ENCODE data around the gene FNBP1L. TPM values are rescaled to one million over a fixed set of nuclear protein-coding genes. Genes with fewer than 3 reads are reported as not detected.
A peak's percentile ranks its signal among the peaks of the same experiment; 100 is the strongest.

Gene FNBP1L
- 0.05 TPM for polyA plus RNA-seq (2012; ENCODE audit: low read depth, missing spikeins)

DNA sequence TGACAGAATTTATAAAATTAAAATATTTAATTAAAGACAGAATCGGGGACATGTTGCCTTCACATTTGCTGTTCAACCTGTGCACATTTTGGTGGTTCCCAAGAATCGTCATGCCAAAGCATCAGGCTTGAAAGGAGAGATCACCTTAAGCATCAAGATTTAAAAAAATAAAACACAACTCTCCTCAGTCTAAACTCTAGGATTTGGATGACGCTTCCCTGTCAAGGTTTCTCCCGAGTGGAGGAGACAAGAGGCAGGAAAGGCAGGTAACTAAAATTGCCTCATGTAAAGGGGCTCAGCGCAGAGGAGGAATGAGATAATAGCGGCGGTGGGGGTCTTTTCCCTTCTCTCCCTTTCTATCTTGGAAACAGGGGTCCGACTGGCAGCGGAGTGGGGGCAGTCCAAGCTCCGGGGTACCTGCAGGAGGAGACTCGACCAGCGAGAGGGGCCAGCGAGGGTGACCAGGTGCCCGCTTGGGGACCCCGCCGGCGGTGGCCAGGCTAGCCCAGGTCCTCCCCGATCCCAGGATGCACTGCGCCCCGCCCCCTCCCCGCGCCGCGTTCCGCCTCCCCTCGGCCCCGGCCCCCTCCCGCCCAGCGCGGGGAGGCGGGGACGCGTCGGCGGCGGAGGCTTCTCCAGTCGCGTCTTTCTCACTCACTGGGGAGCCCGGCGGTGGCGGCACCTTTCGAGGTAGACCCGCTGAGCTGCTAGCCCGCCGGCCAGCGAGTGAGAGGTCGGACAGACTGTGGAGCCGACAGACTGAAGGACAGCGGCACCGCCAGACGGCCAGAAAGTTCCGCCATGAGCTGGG is at the start of gene FNBP1L:
Gene FNBP1L (plus strand): TSS at position 638 of the 811 bp plus-strand sequence. CDS start 164 bp downstream, at position 802.
- FAIRE-seq (peak; percentile 43), DNase-seq (ENCODE audit: insufficient read length, low spot score) (peak; percentile 48)
- TF ChIP-seq PAX5 (IDR thresholded peaks at IDR 0.05; ENCODE audit: insufficient read depth, low read length, severe bottlenecking), result no peak
- no peak for TF ChIP-seq SPI1 (IDR thresholded peaks at IDR 0.05; ENCODE audit: low read depth, low read length)
- no peak for TF ChIP-seq POLR2A (IDR thresholded peaks at IDR 0.05; ENCODE audit: low read depth, low read length)
- TF ChIP-seq POLR2AphosphoS5 (IDR thresholded peaks at IDR 0.05; ENCODE audit: low read depth, low read length), result no peak
- TF ChIP-seq POU2F2 (IDR thresholded peaks at IDR 0.05; ENCODE audit: low read depth, low read length), result no peak
- TF ChIP-seq TAF1 (IDR thresholded peaks at IDR 0.05; ENCODE audit: low read depth, low read length), result no peak

DNA sequence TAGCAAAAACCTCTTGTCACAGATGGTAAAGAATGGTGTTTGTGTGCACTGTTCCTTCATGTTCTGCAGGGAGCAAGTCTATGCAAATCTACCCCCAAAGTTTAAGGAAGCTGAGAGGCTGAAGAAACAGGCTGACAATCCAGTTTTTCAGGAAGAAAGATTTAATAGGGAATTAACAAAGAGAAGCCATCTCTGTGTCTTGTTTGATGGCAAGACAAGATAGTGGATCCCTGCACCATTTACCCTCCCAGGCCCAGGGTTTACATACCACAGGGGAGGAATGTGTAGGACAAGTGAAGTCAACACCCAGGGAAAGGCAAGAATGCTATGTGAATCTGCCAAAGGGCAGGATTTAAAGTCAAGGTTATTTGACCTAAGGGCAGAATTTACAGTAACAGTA is 48.1 kb upstream of the FNBP1L start:
- DNase-seq (ENCODE audit: insufficient read length, low spot score), result no peak
- no peak for TF ChIP-seq TAF1 (IDR thresholded peaks at IDR 0.05; ENCODE audit: low read depth, low read length)
- TF ChIP-seq PAX5 (IDR thresholded peaks at IDR 0.05; ENCODE audit: insufficient read depth, low read length, severe bottlenecking), result no peak
- no peak for TF ChIP-seq SPI1 (IDR thresholded peaks at IDR 0.05; ENCODE audit: low read depth, low read length)
- TF ChIP-seq POLR2A (IDR thresholded peaks at IDR 0.05; ENCODE audit: low read depth, low read length), result no peak
- FAIRE-seq, result no peak

DNA sequence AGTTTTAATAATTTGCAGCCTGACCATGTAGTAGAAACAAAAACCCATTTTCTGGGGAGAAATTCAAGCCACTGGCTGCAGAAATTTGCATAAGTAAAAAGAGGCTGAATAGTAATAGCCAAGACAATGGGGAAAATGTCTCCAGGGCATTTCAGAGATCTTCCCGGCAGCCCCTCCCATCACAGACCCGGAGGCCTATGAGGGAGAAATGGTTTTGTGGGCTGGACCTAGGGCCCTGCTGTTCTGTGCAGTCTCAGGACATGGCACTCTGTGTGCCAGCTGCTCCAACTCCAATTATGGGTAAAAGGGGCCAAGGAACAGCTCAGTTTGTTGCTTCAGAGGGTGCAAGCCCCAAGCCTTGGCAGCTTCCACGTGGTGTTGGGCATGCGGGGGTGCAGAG is 39.7 kb upstream of the FNBP1L start:
- no peak for TF ChIP-seq POLR2AphosphoS5 (IDR thresholded peaks at IDR 0.05; ENCODE audit: low read depth, low read length)
- no peak for TF ChIP-seq POU2F2 (IDR thresholded peaks at IDR 0.05; ENCODE audit: low read depth, low read length)
- no peak for TF ChIP-seq PAX5 (IDR thresholded peaks at IDR 0.05; ENCODE audit: insufficient read depth, low read length, severe bottlenecking)
- TF ChIP-seq SPI1 (IDR thresholded peaks at IDR 0.05; ENCODE audit: low read depth, low read length), result no peak
- TF ChIP-seq TAF1 (IDR thresholded peaks at IDR 0.05; ENCODE audit: low read depth, low read length), result no peak
- no peak for TF ChIP-seq POLR2A (IDR thresholded peaks at IDR 0.05; ENCODE audit: low read depth, low read length)
- DNase-seq (ENCODE audit: insufficient read length, low spot score) (no peak), FAIRE-seq (no peak)

DNA sequence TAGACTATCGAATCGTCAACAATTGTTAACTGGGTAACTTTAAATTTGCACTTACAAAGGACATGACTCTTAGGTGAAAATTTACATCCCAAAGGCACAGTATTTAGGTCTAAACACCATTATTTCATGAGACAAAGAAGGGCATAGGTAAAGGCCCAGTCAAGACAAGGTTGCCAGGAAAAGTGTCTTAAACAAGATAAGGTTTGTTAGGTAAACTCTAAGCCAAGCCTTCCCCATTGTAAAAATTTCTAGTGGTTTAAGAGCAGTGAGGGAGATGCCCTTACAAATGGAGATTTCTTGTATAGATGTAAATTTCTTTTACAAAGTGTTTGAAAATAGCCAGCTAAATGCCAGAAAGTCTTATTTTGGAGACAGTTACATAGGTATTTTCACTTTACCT is 36.9 kb upstream of the FNBP1L start:
- no peak for FAIRE-seq
- TF ChIP-seq SPI1 (IDR thresholded peaks at IDR 0.05; ENCODE audit: low read depth, low read length) (no peak), POLR2A (IDR thresholded peaks at IDR 0.05; ENCODE audit: low read depth, low read length) (no peak), POU2F2 (IDR thresholded peaks at IDR 0.05; ENCODE audit: low read depth, low read length) (no peak), PAX5 (IDR thresholded peaks at IDR 0.05; ENCODE audit: insufficient read depth, low read length, severe bottlenecking) (no peak), POLR2AphosphoS5 (IDR thresholded peaks at IDR 0.05; ENCODE audit: low read depth, low read length) (no peak), TAF1 (IDR thresholded peaks at IDR 0.05; ENCODE audit: low read depth, low read length) (no peak)
- no peak for DNase-seq (ENCODE audit: insufficient read length, low spot score)

DNA sequence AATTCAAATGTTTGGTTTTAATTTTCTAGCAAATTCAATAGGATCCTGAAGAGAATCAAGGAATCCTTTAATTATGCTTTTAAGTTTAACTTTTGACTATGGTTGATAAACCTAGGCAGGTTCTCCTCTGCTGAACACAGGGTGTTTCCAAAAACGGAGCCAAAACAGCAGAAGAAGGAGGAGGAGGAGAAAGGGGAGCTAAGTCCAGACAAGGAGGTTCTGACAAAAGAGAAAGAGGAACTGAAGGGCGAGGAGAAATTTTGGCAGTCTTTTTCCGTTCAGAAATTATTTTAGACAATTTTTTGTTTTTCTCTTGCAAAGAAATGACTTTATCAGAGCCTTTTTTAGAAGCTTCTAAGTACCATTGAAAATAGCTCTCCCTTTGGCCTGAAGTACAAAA is 33.2 kb upstream of the FNBP1L start:
- TF ChIP-seq POLR2AphosphoS5 (IDR thresholded peaks at IDR 0.05; ENCODE audit: low read depth, low read length) (no peak), TAF1 (IDR thresholded peaks at IDR 0.05; ENCODE audit: low read depth, low read length) (no peak), POU2F2 (IDR thresholded peaks at IDR 0.05; ENCODE audit: low read depth, low read length) (no peak), PAX5 (IDR thresholded peaks at IDR 0.05; ENCODE audit: insufficient read depth, low read length, severe bottlenecking) (peak; percentile 10), SPI1 (IDR thresholded peaks at IDR 0.05; ENCODE audit: low read depth, low read length) (peak; percentile 85), POLR2A (IDR thresholded peaks at IDR 0.05; ENCODE audit: low read depth, low read length) (no peak)
- no peak for DNase-seq (ENCODE audit: insufficient read length, low spot score)
- FAIRE-seq, result no peak

DNA sequence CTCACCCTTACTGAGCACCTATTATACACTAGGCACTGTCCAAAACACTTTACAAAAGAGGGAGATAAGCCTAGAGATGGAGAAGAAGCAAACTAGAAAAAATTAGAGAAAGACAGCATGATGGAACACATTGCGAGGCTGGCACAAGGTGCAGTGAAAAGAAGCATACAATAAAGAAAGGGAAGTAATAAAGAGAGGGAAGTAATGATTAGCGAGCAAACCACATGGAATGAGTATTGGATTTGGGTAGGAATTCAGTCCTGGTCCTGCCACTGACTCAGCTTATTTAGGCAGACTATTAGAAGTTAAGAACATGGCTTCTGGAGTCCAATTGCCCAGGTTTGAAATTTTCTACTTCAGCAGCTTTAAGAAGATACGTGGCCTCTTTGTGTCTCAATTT is 32.6 kb upstream of the FNBP1L start:
- TF ChIP-seq TAF1 (IDR thresholded peaks at IDR 0.05; ENCODE audit: low read depth, low read length) (no peak), SPI1 (IDR thresholded peaks at IDR 0.05; ENCODE audit: low read depth, low read length) (no peak), POLR2A (IDR thresholded peaks at IDR 0.05; ENCODE audit: low read depth, low read length) (no peak), POLR2AphosphoS5 (IDR thresholded peaks at IDR 0.05; ENCODE audit: low read depth, low read length) (no peak), PAX5 (IDR thresholded peaks at IDR 0.05; ENCODE audit: insufficient read depth, low read length, severe bottlenecking) (no peak), POU2F2 (IDR thresholded peaks at IDR 0.05; ENCODE audit: low read depth, low read length) (no peak)
- DNase-seq (ENCODE audit: insufficient read length, low spot score) (no peak), FAIRE-seq (peak; percentile 40)

DNA sequence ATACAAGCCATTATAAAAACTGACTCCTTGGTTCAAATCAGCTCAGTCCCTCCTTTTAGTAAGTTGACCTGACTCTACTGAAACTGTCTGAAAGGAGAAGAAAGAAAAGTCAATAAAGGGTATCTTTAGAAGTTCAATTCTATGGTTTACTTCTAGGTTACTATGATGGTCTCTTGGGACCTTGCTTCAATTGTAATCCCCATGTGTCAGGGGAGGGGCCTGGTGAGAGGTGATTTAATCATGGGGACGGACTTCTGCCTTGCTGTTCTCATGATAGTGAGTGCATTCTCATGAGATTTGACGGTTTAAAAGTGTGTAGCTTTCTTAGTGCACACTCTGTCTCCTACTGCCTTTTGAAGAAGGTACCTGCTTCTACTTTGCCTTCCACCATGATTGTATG is 31.7 kb upstream of the FNBP1L start:
- TF ChIP-seq POU2F2 (IDR thresholded peaks at IDR 0.05; ENCODE audit: low read depth, low read length), result no peak
- no peak for TF ChIP-seq PAX5 (IDR thresholded peaks at IDR 0.05; ENCODE audit: insufficient read depth, low read length, severe bottlenecking)
- TF ChIP-seq POLR2AphosphoS5 (IDR thresholded peaks at IDR 0.05; ENCODE audit: low read depth, low read length), result no peak
- TF ChIP-seq POLR2A (IDR thresholded peaks at IDR 0.05; ENCODE audit: low read depth, low read length), result no peak
- TF ChIP-seq TAF1 (IDR thresholded peaks at IDR 0.05; ENCODE audit: low read depth, low read length), result no peak
- no peak for TF ChIP-seq SPI1 (IDR thresholded peaks at IDR 0.05; ENCODE audit: low read depth, low read length)
- no peak for DNase-seq (ENCODE audit: insufficient read length, low spot score)
- FAIRE-seq, result no peak

DNA sequence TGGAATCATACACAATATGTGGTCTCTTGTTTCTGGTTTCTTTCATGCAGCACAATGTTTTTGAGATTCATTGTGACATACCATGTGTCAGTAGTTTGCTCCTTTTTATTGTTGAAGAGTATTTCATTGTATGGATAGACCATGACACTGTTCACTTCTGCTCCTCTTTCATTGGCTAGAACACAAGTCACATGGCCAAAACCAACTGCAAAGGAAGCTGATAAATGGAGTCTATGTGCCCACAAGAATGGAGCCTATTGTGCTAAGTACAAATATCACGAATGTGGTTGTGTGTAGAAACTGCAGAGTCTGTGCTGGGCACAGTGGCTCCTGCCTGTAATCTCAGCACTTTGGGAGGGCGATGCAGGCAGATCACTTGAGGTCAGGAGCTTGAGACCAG is 28.6 kb upstream of the FNBP1L start:
- FAIRE-seq (no peak), DNase-seq (ENCODE audit: insufficient read length, low spot score) (no peak)
- TF ChIP-seq POLR2A (IDR thresholded peaks at IDR 0.05; ENCODE audit: low read depth, low read length) (no peak), PAX5 (IDR thresholded peaks at IDR 0.05; ENCODE audit: insufficient read depth, low read length, severe bottlenecking) (no peak), POU2F2 (IDR thresholded peaks at IDR 0.05; ENCODE audit: low read depth, low read length) (no peak), POLR2AphosphoS5 (IDR thresholded peaks at IDR 0.05; ENCODE audit: low read depth, low read length) (no peak), SPI1 (IDR thresholded peaks at IDR 0.05; ENCODE audit: low read depth, low read length) (no peak), TAF1 (IDR thresholded peaks at IDR 0.05; ENCODE audit: low read depth, low read length) (no peak)

DNA sequence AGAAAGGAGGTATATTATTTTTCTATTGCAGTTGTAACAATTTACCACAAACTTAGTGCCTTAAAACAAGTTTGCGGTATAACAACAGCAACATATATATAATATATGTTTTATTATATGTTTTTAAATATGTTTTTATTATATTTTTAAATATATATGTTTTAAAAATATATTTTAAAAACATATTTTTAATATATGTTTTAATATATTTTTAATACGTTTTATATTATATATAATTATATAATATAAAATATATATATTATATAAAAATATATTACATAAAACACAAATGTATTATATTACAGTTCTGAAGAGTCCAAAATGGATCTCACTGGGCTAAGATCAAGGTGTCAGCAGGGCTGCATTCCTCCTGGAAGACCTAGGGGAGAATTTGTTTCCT is 27.5 kb upstream of the FNBP1L start:
- FAIRE-seq, result no peak
- no peak for DNase-seq (ENCODE audit: insufficient read length, low spot score)
- no peak for TF ChIP-seq POU2F2 (IDR thresholded peaks at IDR 0.05; ENCODE audit: low read depth, low read length)
- TF ChIP-seq POLR2A (IDR thresholded peaks at IDR 0.05; ENCODE audit: low read depth, low read length), result no peak
- TF ChIP-seq TAF1 (IDR thresholded peaks at IDR 0.05; ENCODE audit: low read depth, low read length), result no peak
- TF ChIP-seq PAX5 (IDR thresholded peaks at IDR 0.05; ENCODE audit: insufficient read depth, low read length, severe bottlenecking), result no peak
- no peak for TF ChIP-seq SPI1 (IDR thresholded peaks at IDR 0.05; ENCODE audit: low read depth, low read length)
- no peak for TF ChIP-seq POLR2AphosphoS5 (IDR thresholded peaks at IDR 0.05; ENCODE audit: low read depth, low read length)

Data from GM12891 (cell line).